K562 (cell line): ENCODE results near the gene NPAS3. TPM values are rescaled to one million over a fixed set of nuclear protein-coding genes. Genes with fewer than 3 reads are reported as not detected.

Experiments
- ATAC-seq: fragments of 200-7000 bp; cut with Tn5 transposase; 3 replicates; pipeline ENCODE4 v1.9.1; 2020; ENCODE audit warnings: moderate library complexity
- BruUV-seq: library from RNA; stranded (reverse); fragments of 400-500 nt; replicated peaks from 2 replicates; lab custom pipeline; 2021; lab: Mats Ljungman, UMichigan
- CTCF ChIA-PET: fragments of 300-600 bp; formaldehyde crosslinking; extraction: SDS; loops from one replicate; lab custom pipeline; 2021; ENCODE audit warnings: low intra/inter-chr PET ratio; lab: Yijun Ruan, JAX
- POLR2A ChIA-PET: fragments of 300-600, 350-650 bp; sonication (Branson Sonifier 250); formaldehyde crosslinking; extraction: SDS; loops from one replicate; lab custom pipeline; 2021; ENCODE audit warnings: antibody characterized with exemption, inconsistent platforms; lab: Yijun Ruan, JAX
- DNase-seq, 4 experiments: peaks; one replicate each; pipeline versions ENCODE4 v3.0.0 to v3.0.0-alpha.2; 2011 to 2018; ENCODE audit warnings: low spot score in 3 of 4, mixed read lengths in 3 of 4; ENCODE audit errors: extremely low read depth in 1 of 4
- FAIRE-seq: peaks from 2 replicates; lab custom pipeline; 2011; peaks lifted over from hg19 to GRCh38; lab: Jason Lieb, UNC
- H2AFZ ChIP-seq: 2 replicates; pipeline ENCODE4 v1.6.0; 2011; ENCODE audit warnings: low read depth, low read length, control low read depth, inconsistent platforms
- H3K27ac ChIP-seq: fragments of 200-600 bp; 3 replicates; pipeline ENCODE4 v1.8.0; 2011; ENCODE audit warnings: low read depth, mild to moderate bottlenecking, control low read depth, inconsistent platforms, low read length, moderate library complexity, mixed read lengths; ENCODE audit errors: extremely low read depth
- H3K27me3 ChIP-seq, 2 experiments: fragments of 300-600 bp in 1 of 2; 2 replicates in 1 of 2; 3 replicates in 1 of 2; pipeline versions ENCODE4 v1.6.0 to v1.8.0; 2011; ENCODE audit warnings: inconsistent platforms in 2 of 2, low read length in 2 of 2, mild to moderate bottlenecking in 1 of 2, mixed read lengths in 1 of 2, moderate library complexity in 1 of 2; ENCODE audit not compliant: control insufficient read depth in 2 of 2, insufficient read depth in 2 of 2
- H3K36me3 ChIP-seq: fragments of 300-600 bp; 3 replicates; pipeline ENCODE4 v1.8.0; 2011; ENCODE audit warnings: mild to moderate bottlenecking, low read length, inconsistent platforms; ENCODE audit not compliant: control insufficient read depth, insufficient read depth
- H3K4me1 ChIP-seq, 2 experiments: fragments of 200-600 bp in 1 of 2; replicated peaks in 1 of 2; 2 replicates in 1 of 2; 3 replicates in 1 of 2; pipeline versions ENCODE4 v1.5.1 to v1.8.0; 2011; ENCODE audit warnings: inconsistent platforms in 2 of 2, low read length in 2 of 2, mild to moderate bottlenecking in 1 of 2, mixed read lengths in 1 of 2, moderate library complexity in 1 of 2; ENCODE audit not compliant: control insufficient read depth in 2 of 2, insufficient read depth in 2 of 2
- H3K4me2 ChIP-seq: 2 replicates; pipeline ENCODE4 v1.6.1; 2011; ENCODE audit warnings: low read length, control low read depth, inconsistent platforms, mixed read lengths; ENCODE audit not compliant: insufficient read depth
- H3K4me3 ChIP-seq: fragments of 200-600 bp; sonication (generic), shearing (Covaris generic); 2 replicates; pipeline ENCODE4 v1.5.1; 2016; ENCODE audit warnings: control low read depth, inconsistent platforms
- H3K79me2 ChIP-seq: fragments of 200-600 bp; 3 replicates; pipeline ENCODE4 v1.8.0; 2011; ENCODE audit warnings: low read length, inconsistent platforms; ENCODE audit not compliant: control insufficient read depth, insufficient read depth
- H3K9ac ChIP-seq, 2 experiments: 2 replicates each; pipeline versions ENCODE4 v1.6.0 to v1.6.1; 2011; ENCODE audit warnings: low read depth in 2 of 2, low read length in 2 of 2, control low read depth in 1 of 2, inconsistent platforms in 1 of 2, mild to moderate bottlenecking in 1 of 2, mixed read lengths in 1 of 2; ENCODE audit not compliant: insufficient read depth in 1 of 2
- H3K9me1 ChIP-seq: one replicate; pipeline ENCODE4 v1.6.0; 2011; ENCODE audit warnings: inconsistent platforms, mild to moderate bottlenecking, low read length, moderate library complexity; ENCODE audit not compliant: control insufficient read depth, insufficient read depth
- H3K9me3 ChIP-seq: replicated peaks from 2 replicates; pipeline ENCODE4 v1.5.1; 2011; ENCODE audit warnings: low read depth, low read length, inconsistent platforms; ENCODE audit not compliant: control insufficient read depth, insufficient read depth
- H4K20me1 ChIP-seq: replicated peaks from 2 replicates; pipeline ENCODE4 v1.6.1; 2011; ENCODE audit warnings: low read length, inconsistent platforms, mixed read lengths; ENCODE audit not compliant: control insufficient read depth, insufficient read depth
- ARHGAP35 ChIP-seq: fragments of 450-650 bp; IDR thresholded peaks from 2 replicates; pipeline ENCODE4 v1.6.1; 2018; ENCODE audit not compliant: partially characterized antibody
- CXXC5 ChIP-seq: fragments of 250-450 bp; sonication (Bioruptor Pico); IDR thresholded peaks from 2 replicates; pipeline ENCODE4 v1.8.0; 2022; ENCODE audit warnings: inconsistent platforms, mild to moderate bottlenecking, moderate library complexity
- E2F8 ChIP-seq: fragments of 450-650 bp; IDR thresholded peaks from 2 replicates; pipeline ENCODE4 v1.7.1; 2018; ENCODE audit warnings: mild to moderate bottlenecking, low read depth; ENCODE audit not compliant: partially characterized antibody
- EP400 ChIP-seq: fragments of 450-650 bp; IDR thresholded peaks from 2 replicates; pipeline ENCODE4 v1.6.1; 2017; ENCODE audit warnings: antibody characterized with exemption, mild to moderate bottlenecking, moderate library complexity
- GATAD2A ChIP-seq: fragments of 450-650 bp; IDR thresholded peaks from 2 replicates; pipeline ENCODE4 v1.6.1; 2017
- HNRNPL ChIP-seq: fragments of 200-400 bp; formaldehyde crosslinking; IDR thresholded peaks from 2 replicates; pipeline ENCODE4 v1.6.1; 2017; ENCODE audit warnings: low read depth, mild to moderate bottlenecking, low read length
- JUN ChIP-seq, 2 experiments: sonication (generic) in 1 of 2; formaldehyde crosslinking in 1 of 2; IDR thresholded peaks; 2 replicates each; pipeline versions ENCODE4 v1.6.1 to v1.8.0; 2012 to 2022; ENCODE audit warnings: borderline replicate concordance in 2 of 2, mild to moderate bottlenecking in 2 of 2, improper control_type of control experiment in 1 of 2, low read depth in 1 of 2, low read length in 1 of 2, missing genetic modification reagents in 1 of 2
- MITF ChIP-seq: IDR thresholded peaks from 2 replicates; pipeline ENCODE4 v1.6.1; 2014; ENCODE audit warnings: antibody characterized with exemption
- MTA3 ChIP-seq: fragments of 450-650 bp; formaldehyde crosslinking; IDR thresholded peaks from 2 replicates; pipeline ENCODE4 v1.6.1; 2017; ENCODE audit warnings: mild to moderate bottlenecking, borderline replicate concordance
- PTBP1 ChIP-seq: fragments of 200-400 bp; formaldehyde crosslinking; IDR thresholded peaks from 2 replicates; pipeline ENCODE4 v1.6.1; 2017; ENCODE audit warnings: low read depth, low read length
- RBM22 ChIP-seq: fragments of 200-400 bp; formaldehyde crosslinking; IDR thresholded peaks from 2 replicates; pipeline ENCODE4 v1.6.1; 2018; ENCODE audit warnings: low read length, low read depth; ENCODE audit not compliant: poor library complexity, severe bottlenecking
- RNF2 ChIP-seq: sonication (generic); IDR thresholded peaks from 2 replicates; pipeline ENCODE4 v1.6.1; 2016
- SIN3A ChIP-seq, 2 experiments: fragments of 150-350 bp in 1 of 2; IDR thresholded peaks; 2 replicates each; pipeline ENCODE4 v1.6.1; 2011 to 2016; ENCODE audit warnings: borderline replicate concordance in 2 of 2, low read depth in 2 of 2, low read length in 2 of 2, mild to moderate bottlenecking in 2 of 2, moderate library complexity in 2 of 2; ENCODE audit not compliant: control insufficient read depth in 1 of 2
- SP1 ChIP-seq: sonication (generic); formaldehyde crosslinking; IDR thresholded peaks from 2 replicates; pipeline ENCODE4 v1.8.1; 2022; ENCODE audit warnings: mild to moderate bottlenecking, missing genetic modification reagents
- TBP ChIP-seq: optimal IDR thresholded peaks from 2 replicates; pipeline ENCODE3; 2011; ENCODE audit warnings: low read depth, low read length, improper control_type of control experiment
- TEAD1 ChIP-seq, 2 experiments: fragments of 450-650 bp in 1 of 2; sonication (generic) in 1 of 2; formaldehyde crosslinking; IDR thresholded peaks; 2 replicates each; pipeline versions ENCODE4 v1.4.0 to v1.8.0; 2020 to 2022; ENCODE audit warnings: mild to moderate bottlenecking in 2 of 2, missing genetic modification reagents in 1 of 2
- THAP12 ChIP-seq: fragments of 250-450 bp; sonication (Bioruptor Pico); IDR thresholded peaks from 2 replicates; pipeline ENCODE4 v1.9.0; 2021; ENCODE audit warnings: mild to moderate bottlenecking, inconsistent platforms
- ZNF217 ChIP-seq: sonication (generic); formaldehyde crosslinking; IDR thresholded peaks from 2 replicates; pipeline ENCODE4 v1.8.0; 2022; ENCODE audit warnings: mild to moderate bottlenecking, missing genetic modification reagents
- WGBS: fragments of 100-300 bp; shearing (Covaris generic); methylation state at CpG from one replicate; pipeline ENCODE4 v1.1.6; 2016; ENCODE audit warnings: low coverage, mixed read lengths; ENCODE audit not compliant: insufficient coverage; ENCODE audit errors: missing lambda C conversion rate; 5-methylcytosine and 5-hydroxymethylcytosine counted together
- in situ Hi-C: fragments of 300-500 bp; cut with MboI; formaldehyde crosslinking; loops from 4 replicates; pipeline ENCODE4 v1.15.0; 2018; ENCODE audit warnings: inconsistent platforms, mixed read lengths
- intact Hi-C: fragments of 100-400 bp; cut with micrococcal nuclease; formaldehyde crosslinking; loops from 2 replicates; pipeline ENCODE4 v1.14.2; 2022
- polyA plus RNA-seq, 8 experiments: library from polyadenylated mRNA; depleted of rRNA in 4 of 8; stranded (reverse) in 5 of 8; unstranded in 3 of 8; fragments of >200 nt; fragmentation: Nextera tagmentation in 2 of 8; fragmentation: Illumina TruSeq in 1 of 8; extraction: Ambion mirVana in 2 of 8; extraction: Trizol in 1 of 8; gene quantifications; 2 replicates each; pipeline versions ENCODE4 v1.2.1 to v1.2.3, GENCODE V29; 2011 to 2014; ENCODE audit warnings: inconsistent platforms in 1 of 8, missing spikeins in 1 of 8
- total RNA-seq, 7 experiments: library from RNA; depleted of rRNA in 6 of 7; stranded (reverse); fragments of >200 nt in 6 of 7; fragmentation: Illumina TruSeq in 2 of 7; extraction: Trizol in 2 of 7; gene quantifications; 2 replicates each; pipeline versions ENCODE4 v1.2.1 to v1.2.3, GENCODE V29; 2011 to 2021; ENCODE audit warnings: low replicate concordance in 1 of 7

The NPAS3 gene
- total and polyA plus RNA-seq, 9 of the 15 experiments (the other 6 are each of a cell fraction or from before 2014, with no cell fraction given), result 0.04 TPM; not detected in 8

GRCh38 chr14:33348510-33348909, 409.8 kb downstream of the NPAS3 start:
- H3K4me1 ChIP-seq, result no peaks in the 10 kb centered on the region
- FAIRE-seq (no peak), DNase-seq (no peak), ATAC-seq (no peak)
- ChIA-PET POLR2A (no interaction called here), CTCF (no interaction called here)
- WGBS, result 13% methylated on average over 4 of the region's 4 CpGs
- no peaks in the 10 kb centered on the region for H3K79me2 ChIP-seq
- H3K36me3 ChIP-seq, result no peaks in the 10 kb centered on the region
- H4K20me1 ChIP-seq, result no peaks in the 10 kb centered on the region
- TF ChIP-seq E2F8 (no peak), EP400 (no peak), HNRNPL (no peak), RNF2 (no peak), CXXC5 (CRISPR knock-in tag) (no peak), TEAD1 (CRISPR knock-in tag; IDR thresholded peaks at IDR 0.05) (no peak), PTBP1 (no peak), MTA3 (no peak), ZNF217 (CRISPR knock-in tag) (no peak), TBP (no peak), GATAD2A (no peak), MITF (no peak), SIN3A (IDR thresholded peaks at IDR 0.05; ENCODE audit: borderline replicate concordance in 2 of 2, control insufficient read depth in 1 of 2, low read depth in 2 of 2, low read length in 2 of 2) (no peak), JUN (IDR thresholded peaks at IDR 0.05; ENCODE audit: borderline replicate concordance, low read depth, low read length) (no peak), JUN (CRISPR knock-in tag; IDR thresholded peaks at IDR 0.05; ENCODE audit: borderline replicate concordance) (no peak), ARHGAP35 (no peak), RBM22 (no peak), SP1 (CRISPR knock-in tag) (no peak), THAP12 (CRISPR knock-in tag) (no peak)
- intact Hi-C loops (no loop called here), in situ Hi-C loops (no loop called here)
- BruUV-seq, result no TSS peak
- no peaks in the 10 kb centered on the region for H3K9me3 ChIP-seq
- no peak overlapping the region for H3K4me3 ChIP-seq
- no peaks in the 10 kb centered on the region for H3K9me1 ChIP-seq
- H3K9ac ChIP-seq, result no peak overlapping the region
- no peak overlapping the region for H2AFZ ChIP-seq
- H3K27me3 ChIP-seq, result no peaks in the 10 kb centered on the region
- no peak overlapping the region for H3K4me2 ChIP-seq
- H3K27ac ChIP-seq, result no peak overlapping the region
